RKO (cell line): Measurements from ENCODE around the gene HSD3B2.
"Not testable (repeated sequence)": the region's sequence is repeated elsewhere in the genome, so short reads cannot be mapped to it uniquely, and the experiment has no call there.

Experiments used
- DNase-seq: peaks from one replicate; pipeline ENCODE4 v3.0.0-alpha.2; 2016; ENCODE audit warnings: low spot score

Gene HSD3B2

GRCh38 chr1:119414950-119415349, at the start of gene HSD3B2:
TSS of gene HSD3B2 (plus strand) at chr1:119415150. CDS start at chr1:119415420, 270 bp downstream.
- DNase-seq = no peak

GRCh38 chr1:119366424-119366823, 48.5 kb upstream of the HSD3B2 start:
- DNase-seq = no peak

GRCh38 chr1:119367432-119368124, 47.4 kb upstream of the HSD3B2 start:
- peak; percentile 54 for DNase-seq

DNA sequence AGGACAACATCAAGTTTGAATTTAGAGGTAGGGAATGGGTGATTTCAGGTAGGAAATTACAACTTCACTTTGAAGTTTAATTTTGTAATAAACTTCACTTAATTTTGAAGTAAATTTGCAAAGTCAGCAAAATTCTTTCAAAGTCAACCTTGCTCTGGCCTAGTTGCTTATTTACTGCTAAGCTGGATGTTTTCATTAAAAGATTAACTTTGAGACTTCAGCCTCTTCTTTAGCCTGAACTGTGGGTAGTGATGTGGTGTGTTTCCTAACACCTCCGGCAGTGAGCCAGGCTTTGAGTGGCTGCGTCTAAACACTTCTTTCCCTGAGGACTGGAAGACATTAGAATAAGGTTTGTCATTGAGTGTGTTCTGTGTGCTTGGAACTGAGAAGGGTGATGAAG, 46.4 kb upstream of the HSD3B2 start, which contains the start of gene HAO2:
Gene HAO2, plus strand, starts transcription at position 232 of the 400 bp plus-strand sequence. CDS start 12,301 bp downstream, outside the sequence.
- no peak for DNase-seq

DNA sequence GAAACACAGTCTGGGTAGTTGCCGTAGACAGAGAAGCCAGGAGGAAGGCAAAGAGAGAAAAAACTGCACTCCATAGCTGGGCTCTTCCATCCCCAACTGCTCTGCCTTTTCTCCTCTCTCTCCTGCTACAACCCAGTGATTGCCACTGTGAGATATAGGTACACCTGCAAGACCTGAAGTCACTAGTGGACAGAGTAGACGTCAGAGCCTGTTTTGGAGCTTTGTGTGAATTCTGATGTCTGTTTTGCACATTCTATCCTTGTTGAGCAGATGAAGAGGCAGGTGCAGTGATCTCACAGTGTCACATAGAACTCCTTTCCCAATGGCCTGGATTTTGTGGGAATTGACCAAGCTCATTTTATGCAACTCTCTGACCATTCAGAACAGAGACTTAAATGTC, 44.2 kb upstream of the HSD3B2 start:
- no peak for DNase-seq

DNA sequence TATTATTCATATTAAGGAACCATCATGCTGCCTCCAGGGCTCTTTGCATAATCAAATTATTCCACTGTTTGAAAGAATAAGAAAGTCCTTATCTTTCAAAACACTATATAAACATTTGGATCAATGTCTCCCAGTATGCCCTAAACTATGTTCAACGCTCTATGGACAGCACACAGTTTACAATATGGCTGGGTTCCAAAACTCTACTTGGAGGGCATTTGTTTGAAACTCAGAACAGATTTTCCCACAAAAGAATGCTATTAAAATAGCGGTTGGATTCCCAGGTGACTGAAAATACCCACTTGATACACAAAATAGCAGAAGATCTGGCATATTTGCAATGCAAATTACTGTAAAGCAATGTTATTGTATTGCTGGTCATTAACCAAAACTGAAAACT, 43.1 kb upstream of the HSD3B2 start:
- no peak for DNase-seq

DNA sequence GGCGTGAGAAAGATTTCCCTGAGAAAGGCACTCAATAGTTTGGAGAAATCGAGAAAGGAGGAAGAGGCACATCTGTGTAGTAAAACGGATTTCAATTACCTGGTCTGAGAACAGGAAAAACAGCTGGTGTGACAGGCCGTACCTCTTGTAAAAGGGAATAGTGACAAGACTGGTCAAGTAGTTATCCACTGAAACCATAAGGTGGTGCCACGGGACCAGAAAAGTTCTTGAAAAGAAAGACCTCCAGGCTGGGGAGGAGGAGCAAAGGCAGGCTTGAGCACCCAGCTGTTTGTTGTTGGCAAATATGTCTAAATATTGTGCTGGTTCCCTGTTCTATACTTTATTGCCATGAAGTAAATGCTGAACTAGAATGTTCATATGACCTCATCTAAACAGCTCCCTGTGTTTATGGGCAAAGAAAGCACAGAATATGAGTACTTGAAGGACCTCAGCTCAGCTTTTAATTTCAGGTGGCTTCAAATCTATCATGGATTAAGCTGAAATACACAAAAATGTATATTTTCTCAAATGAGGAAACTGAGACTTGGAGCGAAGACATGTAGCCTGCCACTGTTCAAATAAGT, 42.4 kb upstream of the HSD3B2 start:
- peak; percentile 26 for DNase-seq

DNA sequence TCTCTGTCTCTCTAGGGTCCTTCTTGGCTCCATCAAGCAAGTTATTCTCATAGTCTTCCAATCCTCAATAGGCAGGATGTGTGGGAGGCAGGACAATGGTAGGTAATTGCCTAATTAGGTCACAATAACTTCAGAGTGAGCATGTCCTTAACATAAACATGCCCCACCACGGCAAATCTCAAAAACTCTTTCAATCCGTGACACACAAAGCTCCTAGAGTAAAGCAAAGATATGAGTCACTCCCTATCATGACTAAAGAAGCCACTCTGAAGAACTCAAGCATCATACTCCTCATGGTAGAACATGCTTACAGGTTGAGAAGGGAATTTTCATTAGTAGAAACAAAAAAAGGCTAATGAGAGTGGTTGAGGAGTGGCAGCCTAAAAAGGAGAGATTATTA, 41.5 kb upstream of the HSD3B2 start:
- peak; percentile 54 for DNase-seq

DNA sequence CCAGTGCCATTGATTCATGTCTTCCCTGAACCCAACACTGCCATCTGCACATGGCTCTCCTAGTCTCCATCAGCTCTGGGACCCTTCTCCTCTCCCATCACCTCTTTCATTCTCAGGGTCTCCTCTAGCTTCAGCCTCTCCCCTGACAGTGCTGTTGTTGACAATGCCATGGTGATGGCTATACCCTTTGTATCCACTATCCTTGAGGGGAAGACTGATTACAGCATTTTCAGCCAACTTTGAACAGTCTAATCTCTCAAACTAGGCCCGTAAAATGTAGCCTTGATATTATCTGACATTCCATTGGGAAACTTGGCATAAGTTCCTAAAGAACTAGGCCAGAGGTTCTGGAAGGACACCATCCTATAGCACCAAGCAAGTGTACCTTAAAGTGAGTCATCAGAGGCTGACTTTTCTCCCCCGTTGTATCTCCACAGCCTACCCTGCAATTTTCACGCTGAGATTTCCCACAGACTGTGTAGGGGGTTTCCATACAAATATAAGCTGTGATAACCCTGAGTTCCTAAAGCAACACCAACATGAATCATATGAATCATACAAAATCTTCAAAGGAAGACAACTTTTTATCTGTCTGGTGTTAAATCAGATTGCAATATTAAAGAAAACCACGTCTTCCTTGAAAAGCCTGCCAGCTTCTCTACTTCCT, 40.6 kb upstream of the HSD3B2 start:
- no peak for DNase-seq

- DNase-seq = no peak
Measured at GRCh38 chr1:119375366-119375765, 39.6 kb upstream of the HSD3B2 start.

DNA sequence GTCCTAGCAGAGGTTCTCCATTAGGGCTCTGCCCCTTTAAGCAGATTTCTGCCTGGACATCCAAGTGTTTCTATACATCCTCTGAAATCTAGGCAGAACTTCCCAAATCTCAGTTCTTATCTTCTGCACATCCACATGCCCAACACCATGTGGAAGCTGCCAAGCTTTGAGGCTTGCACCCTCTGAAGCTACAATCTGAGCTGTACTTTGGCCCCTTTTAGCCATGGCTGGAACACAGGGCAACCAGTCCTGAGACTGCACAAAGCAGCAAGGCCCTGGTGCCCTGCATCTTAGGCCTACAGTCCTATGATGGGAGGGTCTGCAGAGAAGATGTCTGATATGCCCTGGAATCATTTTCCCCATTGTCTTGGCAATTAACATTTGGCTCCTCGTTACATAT, 38.4 kb upstream of the HSD3B2 start:
- DNase-seq = no peak

DNA sequence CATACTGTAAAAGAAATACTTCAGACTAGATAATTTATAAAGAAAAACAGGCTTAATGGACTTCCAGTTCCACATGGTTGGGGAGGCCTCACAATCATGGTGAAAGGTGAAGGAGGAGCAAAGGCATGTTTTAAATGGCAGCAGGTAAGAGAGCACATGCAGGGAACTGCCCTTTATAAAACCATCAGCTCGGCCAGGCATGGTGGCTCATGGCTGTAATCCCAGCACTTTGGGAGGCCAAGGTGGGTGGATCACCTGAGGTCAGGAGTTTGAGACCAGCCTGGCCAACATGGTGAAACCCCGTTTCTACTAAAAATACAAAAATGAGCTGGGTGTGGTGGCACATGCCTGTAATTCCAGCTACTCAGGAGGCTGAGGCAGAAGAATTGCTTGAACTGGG, 37.4 kb upstream of the HSD3B2 start:
- DNase-seq = not testable (repeated sequence)

DNA sequence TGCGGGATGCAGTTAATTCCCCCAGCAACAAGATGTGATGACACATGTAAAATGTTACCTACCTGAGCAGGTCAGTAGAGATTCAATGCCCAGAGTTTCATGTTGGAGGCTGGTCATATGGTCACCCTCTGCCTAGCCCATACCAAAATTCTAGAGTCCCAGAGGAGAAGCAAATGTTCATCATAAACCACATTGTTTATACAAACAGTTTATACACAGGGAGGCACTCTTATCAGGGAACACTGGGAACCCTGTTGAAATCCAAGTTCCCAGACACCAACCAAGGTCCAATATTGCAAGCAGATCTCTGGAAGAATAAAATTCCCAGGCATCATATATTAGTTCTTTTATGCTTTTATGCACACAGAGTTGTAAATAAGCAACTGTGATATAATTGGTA, 35.8 kb upstream of the HSD3B2 start:
- DNase-seq = no peak

DNA sequence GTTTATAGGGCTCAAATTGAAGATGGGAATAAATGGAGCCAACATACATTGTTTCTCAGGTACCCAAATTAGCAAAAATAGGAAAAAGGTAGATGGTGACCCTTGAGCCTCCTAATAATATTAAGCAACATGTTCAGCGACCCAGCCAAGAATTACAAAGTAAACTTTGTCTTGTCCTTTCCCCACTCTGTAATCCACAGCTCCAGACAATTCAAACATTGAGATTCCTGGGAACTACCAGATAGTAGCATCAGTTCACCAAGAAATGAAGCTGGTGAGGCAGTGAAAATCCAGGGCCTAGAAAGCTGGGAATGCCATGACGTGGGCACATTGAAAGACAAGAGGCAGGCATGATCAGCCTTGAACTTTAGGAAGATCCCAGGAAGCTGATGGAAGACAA, 34.6 kb upstream of the HSD3B2 start:
- DNase-seq = no peak

DNA sequence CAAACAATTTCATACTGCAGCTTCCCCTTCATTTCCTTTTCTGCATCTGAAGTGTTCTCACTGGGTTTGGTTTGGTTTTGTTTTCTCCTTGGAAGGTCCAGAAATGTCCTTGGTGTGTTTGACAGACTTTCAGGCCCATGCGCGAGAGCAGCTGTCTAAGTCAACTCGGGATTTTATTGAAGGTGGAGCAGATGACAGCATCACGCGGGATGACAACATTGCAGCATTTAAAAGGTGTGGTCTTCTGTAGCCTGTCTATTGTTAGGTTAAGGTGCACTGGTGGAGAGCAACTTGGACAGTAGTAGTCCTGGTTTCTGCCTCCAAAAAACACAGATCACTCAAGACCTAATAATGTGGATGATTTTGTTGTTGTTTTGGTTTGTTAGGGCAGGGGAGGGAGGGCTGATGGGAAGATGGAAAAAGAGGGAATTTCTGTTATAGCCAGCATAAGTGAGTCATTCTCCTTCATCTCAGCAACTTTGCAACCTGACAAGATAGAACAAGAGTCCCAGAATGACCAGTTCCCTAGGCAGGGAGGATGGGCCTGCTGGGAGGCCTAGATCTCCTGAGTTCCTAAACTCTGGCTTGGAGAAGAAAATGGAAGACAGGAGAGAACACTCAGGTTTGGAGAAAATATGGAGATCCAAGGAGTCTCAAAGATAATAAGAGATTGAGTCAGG, 33.8 kb upstream of the HSD3B2 start:
- DNase-seq = no peak

GRCh38 chr1:119384591-119384990, 30.4 kb upstream of the HSD3B2 start:
- DNase-seq = no peak

- no peak for DNase-seq
Measured at GRCh38 chr1:119385650-119386049, 29.3 kb upstream of the HSD3B2 start.

- DNase-seq = no peak
Measured at GRCh38 chr1:119387858-119388257, 27.1 kb upstream of the HSD3B2 start.

DNA sequence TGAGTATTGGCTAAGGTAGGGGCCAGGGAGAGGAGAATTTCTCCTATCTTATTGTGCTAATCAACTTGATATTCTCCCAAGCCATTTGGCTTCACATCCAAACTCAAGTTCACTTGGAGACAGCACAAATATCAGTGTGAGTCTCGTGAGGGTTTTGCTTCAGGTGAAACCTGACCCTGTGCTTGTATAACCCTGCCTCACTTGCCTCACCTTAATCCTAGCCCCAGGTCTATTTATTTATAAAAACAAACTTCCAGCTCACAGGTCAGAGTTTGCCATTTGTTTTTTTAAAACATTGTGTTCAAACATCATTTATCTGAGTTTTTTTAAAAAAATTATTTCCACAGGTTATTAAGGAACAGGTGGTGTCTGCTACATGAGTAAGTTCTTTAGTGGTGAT, 26.5 kb upstream of the HSD3B2 start:
- DNase-seq = no peak

- DNase-seq = no peak
Measured at GRCh38 chr1:119390526-119390925, 24.4 kb upstream of the HSD3B2 start.

DNA sequence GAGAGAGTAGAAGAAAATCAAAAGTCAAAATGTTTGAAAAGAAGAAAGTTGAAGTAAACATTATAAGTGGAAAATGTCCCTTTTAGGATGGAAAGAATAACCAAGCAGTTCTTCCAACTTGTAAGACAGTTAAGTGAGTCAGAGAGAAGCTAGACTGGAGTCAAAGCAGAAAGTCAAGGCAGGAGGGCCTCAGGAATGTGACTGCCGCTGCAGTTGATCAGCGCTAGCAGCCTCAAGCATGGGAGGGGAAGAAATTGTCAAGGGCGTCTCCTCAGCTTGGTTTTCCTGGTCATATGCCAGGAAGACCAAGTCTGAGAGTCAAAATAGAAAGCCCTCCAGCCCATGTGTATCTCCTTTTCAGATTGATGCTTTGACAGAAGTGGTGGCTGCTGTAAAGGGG, 23.2 kb upstream of the HSD3B2 start:
- DNase-seq = no peak

DNA sequence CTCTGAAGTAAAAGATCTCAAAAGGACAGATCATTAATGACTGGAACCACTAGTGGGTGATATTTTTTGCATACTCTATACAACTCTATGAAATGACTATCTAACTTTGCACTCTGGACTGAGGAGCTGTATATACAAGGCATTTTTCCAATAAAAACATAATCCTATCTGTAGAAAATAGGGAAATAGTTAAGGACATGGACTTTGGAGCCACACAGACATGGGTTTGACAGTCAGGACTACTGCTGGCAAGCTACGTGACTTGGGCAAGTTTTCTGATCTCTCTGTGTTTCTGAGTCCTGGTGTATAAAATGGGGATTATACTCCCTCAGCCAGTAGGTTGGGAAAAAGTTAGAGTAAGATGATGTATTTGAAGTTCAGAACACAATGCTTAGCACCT, 20.9 kb upstream of the HSD3B2 start:
- DNase-seq = no peak

DNA sequence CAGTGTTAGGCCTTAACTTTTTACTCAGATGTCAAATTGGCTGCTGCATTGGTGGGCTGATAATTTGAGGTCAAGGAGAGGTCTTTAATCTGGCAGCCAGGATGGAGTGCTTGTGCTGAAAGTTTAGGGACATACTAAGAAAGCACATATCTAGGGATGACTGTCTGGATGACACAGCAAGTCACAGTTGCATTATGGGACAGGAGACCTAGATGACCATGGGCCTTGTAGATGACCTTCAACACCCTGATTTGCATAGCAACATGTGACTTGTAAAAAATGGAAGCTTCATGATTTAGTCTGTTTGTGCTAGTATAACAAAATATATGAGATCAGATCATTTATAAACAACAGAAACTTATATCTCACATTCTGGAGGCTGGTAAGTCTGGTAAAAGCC, 18.0 kb upstream of the HSD3B2 start:
- no peak for DNase-seq
